ENCODE results near the gene CEMP1. TPM values are rescaled to one million over a fixed set of nuclear protein-coding genes. Genes with fewer than 3 reads are reported as not detected.

Gene CEMP1
- total RNA-seq, 1 donor from 2014 or later: not detected

DNA sequence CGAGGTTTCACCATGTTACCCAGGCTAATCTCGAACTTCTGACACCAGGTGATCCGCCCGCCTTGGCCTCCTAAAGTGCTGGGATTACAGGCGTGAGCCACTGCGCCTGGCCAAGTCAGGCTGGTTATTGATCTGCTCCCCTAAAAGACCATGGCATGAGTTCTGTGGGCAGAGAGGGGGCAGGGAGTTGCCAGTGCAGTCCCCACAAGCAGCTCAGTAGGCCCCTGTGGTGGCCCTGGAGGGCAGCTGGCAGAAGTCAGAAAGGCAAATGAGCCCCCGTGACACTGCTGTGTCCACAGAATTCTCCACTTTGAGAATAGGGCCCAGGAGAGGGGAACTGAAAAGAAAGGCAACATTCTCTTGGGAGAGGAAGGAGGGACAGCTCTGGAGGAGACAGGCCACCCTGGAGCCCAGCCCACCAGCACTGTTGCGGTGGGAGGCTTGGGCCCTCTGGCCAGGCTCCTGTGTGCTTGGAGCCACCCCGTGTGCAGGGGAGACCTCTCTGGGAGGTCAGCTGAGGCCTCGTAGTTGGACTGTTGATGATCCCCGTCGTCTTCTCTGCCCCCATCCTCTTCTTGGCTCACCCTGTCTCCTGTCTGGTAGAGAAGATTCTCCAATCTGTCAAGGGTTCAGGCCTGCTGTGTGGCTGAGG, 13.1 kb downstream of the CEMP1 start:
- peak overlapping the region in 1 of 2 donors; percentile 77 for H3K27ac ChIP-seq

DNA sequence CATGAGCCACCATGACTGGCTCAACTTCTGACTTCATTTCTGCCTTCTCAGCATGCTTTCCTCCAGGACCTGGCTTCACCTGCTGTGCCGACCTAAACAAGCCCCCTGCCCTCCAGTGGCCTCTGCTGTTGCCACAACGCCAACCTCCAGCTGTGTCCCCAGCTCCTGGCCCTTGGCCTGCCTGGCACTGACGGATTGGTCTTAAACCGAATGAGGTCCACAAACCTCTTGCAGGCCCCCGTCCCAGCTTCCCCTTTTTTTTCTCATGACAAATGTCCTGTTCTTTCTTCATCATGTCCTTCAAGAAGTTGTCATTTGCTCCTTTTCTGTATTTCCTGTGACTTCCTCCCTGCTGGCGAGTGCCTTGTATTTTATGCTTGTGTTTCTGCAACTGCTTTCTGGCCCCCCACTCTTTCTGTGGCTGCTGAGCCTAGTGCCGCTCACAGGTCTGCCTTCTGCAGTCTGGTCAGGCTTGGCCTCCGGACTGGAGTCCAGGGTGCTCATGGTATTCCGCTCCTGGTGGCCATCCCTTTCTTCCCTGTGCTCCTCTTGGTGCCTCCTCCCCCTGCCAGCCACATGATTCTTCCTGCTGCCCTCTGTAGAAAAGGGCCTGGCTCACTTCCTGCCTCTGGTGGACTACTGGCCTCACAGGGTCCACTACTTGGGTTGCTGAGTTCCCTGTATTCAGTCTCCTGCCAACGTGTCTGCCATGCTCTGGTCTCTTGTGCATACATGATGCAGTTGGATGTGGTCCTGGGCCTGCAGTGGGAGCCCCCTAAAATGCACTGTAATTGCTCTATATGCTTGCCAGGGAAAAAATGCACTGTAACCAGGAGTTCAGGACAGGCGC, 14.6 kb downstream of the CEMP1 start:
- Histone ChIP-seq H3K4me1 (peaks cover 12 to 63% of the 10 kb centered on the region in 2 donors), H3K27me3 (no peaks in the 10 kb centered on the region), H3K4me3 (peak overlapping the region; percentile 20 to 30), H3K27ac (peak overlapping the region; percentile 28 to 96), H3K36me3 (peaks cover 0 to 12% of the 10 kb centered on the region in 2 donors), H3K9me3 (no peaks in the 10 kb centered on the region)
- intact Hi-C loops (cut with DNase I): loop anchor here (10.0 kb wide), 2 partner anchors 258 to 552 kb away; partner anchors contain the start of genes ELOB, RNF151 and RPS2
- TF ChIP-seq CTCF (IDR thresholded peaks at IDR 0.05): no peak
- DNase-seq (ENCODE audit: low spot score in 2 of 2): no peak

More for the DNA sequence above, 13.1 kb downstream of the CEMP1 start:
- H3K4me1 ChIP-seq: peaks cover 12 to 59% of the 10 kb centered on the region in 2 donors
- TF ChIP-seq CTCF (IDR thresholded peaks at IDR 0.05): no peak
- H3K9me3 ChIP-seq: no peaks in the 10 kb centered on the region
- H3K27me3 ChIP-seq: no peaks in the 10 kb centered on the region
- no peak overlapping the region for H3K4me3 ChIP-seq
- no peak for DNase-seq (ENCODE audit: low spot score in 2 of 2)
- intact Hi-C loops (cut with DNase I): loop anchor here (10.0 kb wide), 2 partner anchors 257 to 553 kb away; partner anchors contain the start of genes ELOB, RNF151 and RPS2
- H3K36me3 ChIP-seq: peaks cover 0 to 15% of the 10 kb centered on the region in 2 donors

DNA sequence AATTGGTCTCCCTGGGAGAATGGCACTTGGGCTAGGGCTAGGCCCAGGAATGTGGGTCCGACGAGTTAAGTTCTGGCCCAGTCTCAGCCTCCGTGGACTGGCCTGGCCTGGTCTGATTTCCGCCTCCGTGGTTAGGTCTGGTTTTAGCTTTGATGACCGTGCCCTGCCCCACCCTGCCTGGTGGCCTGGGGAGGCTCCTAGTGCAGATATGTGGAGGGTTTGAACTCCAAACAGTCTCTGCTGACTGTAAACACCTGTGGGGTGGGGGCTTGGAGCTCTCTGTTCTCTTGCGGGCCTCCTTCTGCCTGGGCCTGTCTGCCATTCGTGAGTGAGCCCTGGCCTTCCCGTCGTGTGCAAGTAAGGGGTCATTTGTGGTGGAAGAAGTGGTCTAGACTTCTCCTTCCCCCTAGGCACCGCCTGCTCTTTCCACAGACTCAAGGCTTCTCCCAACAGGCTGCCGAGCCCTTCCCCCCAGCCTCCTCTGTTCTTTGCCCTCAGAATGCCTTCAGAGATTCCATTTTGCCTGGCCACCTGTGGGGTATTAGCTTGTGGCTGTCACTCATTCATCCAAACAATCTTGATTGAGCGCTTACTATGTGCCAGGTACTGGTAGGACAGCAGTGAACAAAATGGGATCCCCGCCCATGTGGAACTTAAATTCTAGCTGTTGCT, 15.9 kb downstream of the CEMP1 start:
- DNase-seq (ENCODE audit: low spot score in 2 of 2): no peak
- intact Hi-C loops (cut with DNase I): loop anchor here (10.0 kb wide), 2 partner anchors 259 to 551 kb away; partner anchors contain the start of genes ELOB, RNF151 and RPS2
- peaks cover 12 to 56% of the 10 kb centered on the region in 2 donors for H3K4me1 ChIP-seq

DNA sequence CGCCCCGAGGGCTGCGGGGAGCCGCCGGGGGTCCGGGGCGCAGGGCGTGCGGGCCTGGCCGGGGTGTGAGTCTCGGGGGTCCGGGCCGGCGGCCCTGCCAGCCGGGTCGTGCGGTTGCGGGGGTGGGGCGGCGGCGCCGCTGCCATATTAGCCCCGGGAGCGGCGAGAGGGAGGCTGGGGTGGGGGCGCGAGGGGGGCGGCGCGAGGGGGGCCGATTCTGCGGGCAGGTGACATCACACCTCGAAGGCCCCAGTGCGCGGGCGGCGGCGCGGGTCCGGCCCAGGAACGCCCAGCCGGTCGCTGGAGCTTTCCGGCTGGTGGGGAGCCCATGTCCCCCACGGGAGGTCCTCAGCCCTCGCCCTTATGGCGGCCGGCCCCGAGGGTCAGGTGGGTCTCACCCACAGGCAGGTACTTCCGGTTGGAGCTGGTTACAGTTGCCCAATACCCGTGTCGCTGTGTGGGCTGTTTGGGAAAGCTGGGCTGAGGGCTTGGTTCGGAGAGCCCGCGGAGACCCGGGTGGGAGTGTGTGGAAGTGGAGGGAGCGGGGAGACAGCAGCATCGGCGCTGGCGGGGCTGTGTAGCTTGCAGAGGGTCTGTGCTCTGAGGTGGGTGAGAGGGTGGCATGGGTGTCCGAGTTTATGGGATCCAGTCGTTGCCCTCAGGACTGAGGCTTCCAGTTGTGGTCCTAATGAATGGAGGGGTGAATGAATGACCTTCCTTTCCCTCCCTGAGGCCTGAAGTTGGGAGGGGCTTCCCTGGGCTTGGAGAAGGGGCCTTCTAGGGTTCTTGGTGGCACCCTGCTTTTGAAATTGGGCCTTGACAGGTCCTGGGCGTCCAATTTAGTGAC, 16.7 kb downstream of the CEMP1 start:
- no peak for TF ChIP-seq CTCF (IDR thresholded peaks at IDR 0.05)
- Histone ChIP-seq H3K27me3 (no peaks in the 10 kb centered on the region), H3K27ac (peak overlapping the region; percentile 96 to 97), H3K36me3 (peaks cover 0 to 10% of the 10 kb centered on the region in 2 donors), H3K4me3 (peak overlapping the region; percentile 81 to 98), H3K4me1 (peaks cover 12 to 51% of the 10 kb centered on the region in 2 donors), H3K9me3 (no peaks in the 10 kb centered on the region)
- no peak for DNase-seq (ENCODE audit: low spot score in 2 of 2)
- intact Hi-C loops (cut with DNase I): loop anchor here (5.0 to 10.0 kb wide), 3 partner anchors 247 to 550 kb away; partner anchors contain the start of genes ELOB, RNF151, RNPS1 and RPS2

More for the DNA sequence above, 15.9 kb downstream of the CEMP1 start:
- peak overlapping the region; percentile 96 to 97 for H3K27ac ChIP-seq
- no peak for TF ChIP-seq CTCF (IDR thresholded peaks at IDR 0.05)
- peaks cover 0 to 12% of the 10 kb centered on the region in 2 donors for H3K36me3 ChIP-seq
- H3K27me3 ChIP-seq: no peaks in the 10 kb centered on the region
- H3K9me3 ChIP-seq: no peaks in the 10 kb centered on the region
- H3K4me3 ChIP-seq: peak overlapping the region; percentile 81 to 98

Data from ascending aorta (tissue), 2 donors.